GM18907 (cell line): ENCODE data around the gene ATP8A2.
"Not testable (repeated sequence)": the region's sequence is repeated elsewhere in the genome, so short reads cannot be mapped to it uniquely, and the experiment has no call there.

Source experiments
- ATAC-seq: cut with Tn5 transposase; IDR thresholded peaks from one replicate; pipeline ENCODE4 v1.9.1; 2021; ENCODE audit warnings: mild to moderate bottlenecking, moderate library complexity; ENCODE audit not compliant: unreplicated experiment

The ATP8A2 gene

DNA sequence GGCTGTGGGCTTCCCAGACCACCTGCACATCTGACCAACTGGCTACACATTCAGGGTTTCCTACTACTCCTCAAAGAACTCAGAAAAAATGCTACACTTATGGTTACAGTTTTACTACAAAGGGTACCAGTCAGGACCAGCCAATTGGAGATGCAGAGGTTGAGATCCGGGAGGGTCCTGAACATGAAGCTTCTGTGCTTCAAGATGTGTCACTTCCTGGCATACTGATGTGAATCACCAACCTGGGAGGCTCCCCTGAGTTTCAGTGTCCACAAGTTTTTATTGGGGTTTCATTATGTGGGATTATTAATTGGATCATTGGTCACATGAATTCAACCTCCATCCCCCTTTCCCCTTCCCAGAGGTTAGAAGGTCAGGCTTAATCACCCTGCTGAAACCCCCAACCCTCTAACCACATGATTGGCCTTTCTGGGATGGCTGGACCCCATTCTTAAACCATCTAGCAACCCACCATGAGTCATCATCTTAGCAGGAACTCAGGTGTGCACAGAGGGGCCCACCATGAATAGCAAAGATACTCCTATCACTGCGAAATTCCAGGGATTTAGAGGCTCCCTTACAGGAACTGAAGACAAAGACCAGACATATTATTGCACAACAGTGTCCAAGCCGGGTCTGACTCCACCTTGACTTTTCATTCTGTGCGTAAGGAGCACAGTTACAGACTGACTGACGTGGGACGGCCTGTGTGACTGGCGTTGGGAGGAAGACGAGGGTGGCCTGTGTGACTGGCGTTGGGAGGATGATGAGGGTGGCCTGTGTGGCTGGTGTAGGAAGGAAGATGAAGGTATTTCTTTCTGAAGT lies 90.7 kb downstream of the ATP8A2 start:
- ATAC-seq = no peak

DNA sequence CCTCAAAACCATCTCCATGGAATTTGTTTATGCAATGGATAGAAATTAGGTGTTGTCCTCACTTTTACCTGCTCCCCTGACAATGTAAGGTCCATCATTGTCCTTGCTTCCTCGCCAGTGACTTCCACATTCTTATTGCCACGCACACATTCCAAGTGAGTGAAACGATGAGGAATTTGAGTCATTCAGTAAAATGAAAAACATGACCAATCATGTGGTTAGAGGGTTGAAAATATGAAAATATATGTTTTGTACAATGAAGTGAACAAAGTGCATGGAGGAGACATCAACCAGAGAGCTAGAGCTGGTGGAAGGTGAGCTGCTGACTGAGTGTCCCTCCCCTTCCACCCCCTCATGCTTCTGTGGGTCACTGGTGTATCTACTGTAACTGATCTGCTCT lies 91.7 kb downstream of the ATP8A2 start:
- ATAC-seq = no peak

DNA sequence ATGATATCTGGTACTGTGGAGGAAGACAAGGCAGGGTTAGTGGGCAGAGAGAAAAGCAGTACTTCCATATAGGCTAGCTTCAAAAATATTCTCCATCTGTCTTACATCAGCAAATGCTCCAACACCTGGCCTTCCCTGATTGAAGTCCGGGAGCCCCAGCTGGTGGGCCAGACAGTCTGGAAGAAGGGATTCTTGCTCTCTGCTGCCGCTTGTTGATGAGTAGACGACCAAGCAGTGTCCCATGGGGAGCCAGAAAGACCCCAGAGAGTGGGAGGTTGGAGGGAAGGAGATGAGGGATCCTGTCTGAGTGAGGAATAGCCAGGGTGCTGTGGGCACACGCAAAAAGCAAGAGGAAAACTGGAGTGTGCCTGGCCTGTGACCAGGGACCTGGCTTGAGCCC lies 95.1 kb downstream of the ATP8A2 start:
- ATAC-seq = no peak

DNA sequence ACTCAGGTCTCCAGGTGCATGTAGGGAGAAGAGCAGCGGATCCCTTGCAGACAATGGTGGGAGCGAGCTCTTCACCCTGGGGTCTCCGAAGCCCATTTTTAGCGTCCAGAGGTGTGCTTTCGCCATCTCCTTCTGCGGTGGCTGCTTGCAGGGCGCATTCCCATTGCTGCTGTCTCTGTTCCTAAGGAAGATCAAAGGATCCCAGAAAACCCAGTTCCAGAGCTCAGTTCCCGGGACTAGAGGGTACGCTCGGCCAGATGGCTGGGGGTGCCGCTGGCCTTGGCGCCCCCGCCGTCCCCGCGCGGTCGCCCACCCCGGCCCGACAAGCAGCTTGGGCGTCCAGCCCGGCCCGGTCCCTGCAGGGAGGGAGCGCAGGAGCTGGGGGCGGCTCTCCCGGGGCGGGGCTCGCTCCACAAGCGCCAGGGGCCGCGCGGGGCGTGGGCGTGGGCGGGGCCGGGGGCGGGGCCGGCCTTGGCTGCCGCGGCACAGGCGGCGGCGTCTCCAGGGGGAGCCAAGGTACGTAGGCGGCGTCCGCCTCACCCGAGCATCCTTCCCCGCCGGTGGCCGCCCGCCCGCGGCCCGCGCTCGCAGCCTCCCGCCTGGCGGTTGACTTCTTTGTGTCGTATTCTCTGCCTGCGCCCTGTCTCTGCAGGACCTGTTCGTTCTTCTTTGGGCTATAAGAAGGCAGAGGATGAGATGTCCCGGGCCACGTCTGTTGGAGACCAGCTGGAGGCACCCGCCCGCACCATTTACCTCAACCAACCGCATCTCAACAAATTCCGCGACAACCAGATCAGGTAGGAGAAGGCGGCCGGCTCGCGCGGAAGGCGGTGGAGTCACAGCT lies 96.8 kb downstream of the ATP8A2 start:
- no peak for ATAC-seq

DNA sequence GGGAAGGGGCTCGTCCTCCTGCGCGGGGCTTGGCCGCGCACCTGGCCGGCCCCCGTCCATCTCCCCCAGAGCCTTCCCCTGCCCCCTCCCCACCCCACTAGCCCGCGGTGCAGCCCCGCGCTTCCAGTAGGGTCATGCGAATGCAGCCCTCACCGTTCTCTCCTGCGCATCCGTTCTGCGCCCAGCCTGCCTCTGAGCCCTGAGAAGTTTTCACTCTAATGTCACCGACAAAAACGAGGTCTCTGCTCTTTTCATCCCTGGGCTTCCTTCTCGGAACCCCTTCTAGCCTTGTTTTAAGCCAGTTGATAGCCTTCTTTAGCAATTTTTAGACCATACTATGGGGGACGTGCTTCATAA lies 97.4 kb downstream of the ATP8A2 start:
- no peak for ATAC-seq

DNA sequence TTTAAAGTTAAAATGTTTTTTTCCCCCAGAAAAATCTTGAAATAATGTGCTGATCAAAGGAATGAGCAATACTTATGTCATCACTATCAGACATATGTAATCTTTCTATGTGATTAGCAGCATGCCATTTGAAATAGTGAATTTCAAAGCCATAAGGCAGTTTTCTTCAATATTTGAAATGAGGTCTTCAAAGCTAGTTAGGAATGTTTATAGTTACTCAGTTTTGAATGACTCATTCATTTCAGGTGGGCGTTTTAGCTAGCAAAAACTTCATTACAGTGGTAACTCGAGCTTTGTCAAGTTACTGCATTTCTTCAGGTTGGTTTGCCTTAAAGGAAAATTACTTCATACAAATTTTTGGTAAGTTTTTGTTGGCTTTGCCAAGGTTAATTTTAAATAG lies 102.1 kb downstream of the ATP8A2 start:
- no peak for ATAC-seq

DNA sequence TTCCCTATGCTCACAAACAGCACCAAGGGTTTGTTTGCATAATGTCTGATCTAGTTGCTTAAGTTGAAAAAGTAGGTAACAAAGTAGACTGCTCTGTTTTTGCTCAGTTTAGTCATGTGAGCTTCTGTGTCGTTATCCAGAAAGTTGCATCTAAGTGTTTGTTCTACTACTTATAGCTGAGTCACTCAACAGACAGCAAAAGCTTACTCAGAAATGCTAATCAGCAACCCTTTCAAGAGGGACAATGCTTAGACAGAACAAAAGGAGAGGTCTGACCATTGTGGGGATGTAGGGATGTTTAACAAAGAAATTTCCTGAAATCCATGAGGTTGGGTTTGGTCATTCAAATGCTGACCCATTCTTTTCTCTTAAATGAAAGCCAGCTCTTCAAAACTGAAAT lies 106.4 kb downstream of the ATP8A2 start:
- no peak for ATAC-seq

DNA sequence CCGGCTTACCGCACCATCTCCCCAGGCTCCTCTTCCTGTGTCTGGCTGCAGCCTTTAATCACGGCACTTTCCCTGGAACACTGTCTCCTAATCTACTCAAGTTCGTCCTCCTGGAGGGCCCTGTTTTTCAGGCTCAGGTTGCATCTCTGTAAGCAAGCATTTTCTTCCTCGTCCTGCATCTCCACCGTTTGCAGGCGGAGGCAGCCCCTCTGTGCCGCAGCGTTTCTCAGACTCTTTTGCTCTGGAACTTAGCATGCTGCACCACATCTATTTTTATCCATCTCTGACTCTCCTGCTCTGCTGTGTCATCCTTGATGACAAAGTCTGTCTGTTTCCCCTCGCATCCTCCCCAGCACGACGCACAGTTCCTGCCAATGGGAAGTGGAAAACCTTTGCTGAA lies 117.5 kb downstream of the ATP8A2 start:
- ATAC-seq = no peak

DNA sequence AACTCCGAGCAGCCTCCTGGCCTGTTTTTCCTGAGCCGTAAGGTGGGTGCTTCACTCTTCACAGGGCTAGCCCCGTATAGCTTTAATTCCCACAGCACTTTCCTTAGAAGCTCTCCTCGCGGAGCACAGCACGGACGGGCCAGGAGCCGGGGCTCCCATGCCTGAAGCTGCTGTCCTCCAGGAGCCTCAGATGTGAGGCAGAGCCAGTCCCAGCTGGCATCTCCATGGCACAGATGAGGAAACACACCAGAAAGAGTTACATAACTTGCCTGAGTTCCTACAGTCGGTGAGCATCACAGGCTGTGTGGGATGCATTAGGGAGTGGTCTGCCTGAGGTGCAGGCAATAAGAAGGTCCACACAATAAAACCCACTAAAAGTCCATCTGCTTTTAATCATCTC lies 118.5 kb downstream of the ATP8A2 start:
- ATAC-seq = no peak

DNA sequence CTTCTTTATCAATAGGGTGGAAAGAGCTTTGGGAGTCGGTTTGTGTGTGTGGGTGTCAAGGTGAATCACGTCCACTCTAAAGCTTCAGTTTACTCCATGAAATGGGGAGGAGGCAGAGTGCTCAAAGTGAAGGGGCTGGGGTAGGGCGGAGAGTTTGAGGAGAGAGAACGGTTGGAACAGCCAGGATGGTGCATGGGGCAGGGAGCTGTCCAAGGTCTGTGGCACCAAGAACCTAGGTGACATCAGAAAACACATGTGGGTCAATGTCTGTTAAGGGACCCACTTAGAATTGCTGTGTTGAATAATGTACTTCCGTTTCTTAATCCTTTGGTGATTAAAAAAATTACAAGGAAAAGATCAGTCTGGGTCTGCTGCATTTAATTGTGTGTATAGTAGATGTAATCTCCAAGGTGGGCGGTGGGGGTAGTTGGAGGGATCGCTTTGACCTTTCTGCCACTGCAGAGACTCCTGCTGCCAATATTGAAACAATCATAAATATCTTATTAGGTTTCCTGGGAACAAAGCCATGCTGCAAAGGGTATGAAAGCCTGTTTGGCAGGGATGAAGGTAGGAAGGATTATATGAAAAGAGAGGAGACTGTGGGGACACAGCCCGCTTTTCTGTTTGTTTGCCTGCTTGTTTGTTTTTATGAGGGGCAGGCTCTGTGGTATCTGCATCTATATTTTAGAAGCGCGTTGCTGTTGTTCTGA lies 122.3 kb downstream of the ATP8A2 start:
- no peak for ATAC-seq

DNA sequence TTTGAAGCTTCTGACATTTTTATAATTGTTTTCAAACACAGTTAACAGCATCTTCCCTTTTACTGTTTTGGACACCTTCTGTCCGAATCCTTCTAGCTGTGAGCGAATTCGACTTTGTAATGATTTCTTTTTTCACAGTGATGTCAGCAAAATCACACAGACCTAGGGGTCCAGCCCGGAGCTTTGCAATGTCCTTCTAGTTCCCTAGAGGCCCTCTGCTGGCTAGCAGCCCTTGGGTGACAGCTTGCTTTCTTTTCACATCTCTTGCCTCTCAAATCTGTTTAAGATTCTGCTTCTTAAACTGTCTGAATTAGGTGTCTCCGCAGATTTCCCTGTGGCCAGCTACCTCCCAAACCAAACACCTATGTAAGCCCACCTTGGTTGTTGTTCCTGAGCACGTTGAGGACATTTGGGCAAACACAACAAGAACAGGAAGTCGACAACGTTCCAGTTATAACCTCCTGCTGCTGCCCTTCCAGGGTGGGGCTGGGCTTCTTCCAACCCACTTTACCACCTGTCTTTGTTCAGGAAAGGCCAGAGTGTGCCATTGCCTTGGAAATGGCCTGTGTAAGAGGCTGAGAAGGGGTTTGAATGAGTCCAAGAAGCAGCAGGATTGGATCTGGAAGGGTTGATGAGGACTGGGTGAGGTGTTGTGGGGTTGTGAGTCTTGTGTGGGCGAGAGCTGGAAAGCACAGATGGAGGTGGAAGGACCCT lies 123.1 kb downstream of the ATP8A2 start:
- ATAC-seq = no peak

DNA sequence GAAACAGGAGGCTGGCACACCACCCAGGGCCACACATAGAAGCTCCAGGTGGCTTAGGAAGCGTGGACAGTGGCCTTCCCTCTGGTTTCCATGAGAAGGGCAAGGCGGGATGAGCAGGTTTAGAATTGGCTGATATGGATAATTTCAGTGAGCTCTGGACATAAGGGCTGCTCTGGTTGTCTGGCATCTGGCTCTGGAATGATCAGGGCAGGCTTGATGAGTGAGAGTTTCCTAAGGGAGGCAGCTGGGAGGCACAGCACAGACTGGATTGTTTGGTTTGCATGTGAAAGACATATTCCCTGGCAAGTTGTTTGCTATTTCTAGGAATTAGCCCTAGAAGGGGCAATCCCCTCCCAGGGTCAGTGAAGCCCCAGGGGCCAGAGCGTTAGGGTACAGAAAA lies 129.5 kb downstream of the ATP8A2 start:
- no peak for ATAC-seq

DNA sequence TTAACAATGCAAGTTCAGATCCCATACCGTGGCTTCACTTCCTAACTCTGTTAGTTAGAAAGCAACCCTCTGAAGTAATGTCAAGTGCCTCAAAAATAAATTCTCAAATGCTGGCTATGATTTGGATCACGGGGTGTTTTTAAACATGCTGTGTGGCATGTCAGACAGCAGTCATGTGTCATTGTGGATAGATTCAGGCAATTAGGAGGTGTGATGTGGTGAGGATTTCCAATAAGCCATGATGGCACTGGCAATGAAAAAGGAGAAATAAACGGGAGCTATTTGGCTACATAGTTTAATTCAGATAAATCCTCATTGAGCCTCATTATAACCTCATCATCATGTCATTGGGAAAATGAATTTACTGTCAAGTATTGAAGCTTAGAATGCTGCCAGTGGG lies 130.3 kb downstream of the ATP8A2 start:
- no peak for ATAC-seq

DNA sequence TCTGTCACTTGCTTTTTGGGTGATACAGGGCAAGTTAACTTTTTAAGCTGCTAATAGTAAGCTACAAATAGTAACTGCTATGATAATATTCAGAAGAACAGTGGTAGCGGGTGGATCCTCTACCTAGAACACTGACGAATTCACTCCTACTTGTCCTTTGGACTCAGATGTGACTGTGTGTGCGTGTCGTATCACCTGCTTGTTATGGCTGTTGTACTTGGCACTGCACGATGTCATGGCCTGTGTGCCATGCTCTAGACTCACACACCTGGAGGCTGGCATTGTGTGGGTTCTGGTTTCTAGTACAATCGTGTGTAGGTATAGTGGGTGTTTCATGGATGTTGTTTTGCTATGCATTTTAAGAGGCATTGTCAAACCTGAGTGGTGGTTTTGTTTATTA lies 130.8 kb downstream of the ATP8A2 start:
- ATAC-seq = no peak

DNA sequence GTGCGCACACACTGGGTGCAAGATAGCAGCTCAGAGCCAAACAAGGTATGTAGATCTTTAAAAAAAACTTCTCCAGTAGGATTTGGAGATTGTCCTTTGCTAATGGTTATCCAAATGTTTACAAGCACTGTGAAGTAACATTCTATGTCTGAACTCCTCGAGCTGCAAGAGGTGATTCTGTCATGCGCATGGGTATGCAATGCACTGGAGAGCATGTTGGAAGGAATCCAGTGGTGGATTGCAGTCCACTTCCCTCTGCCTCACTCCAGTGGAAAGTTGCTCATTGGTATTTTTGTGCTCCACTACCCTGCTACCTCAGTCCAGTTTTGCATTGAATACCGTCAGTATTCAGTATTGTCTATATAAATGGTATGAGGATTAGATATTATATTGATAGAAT lies 132.1 kb downstream of the ATP8A2 start:
- ATAC-seq = no peak

DNA sequence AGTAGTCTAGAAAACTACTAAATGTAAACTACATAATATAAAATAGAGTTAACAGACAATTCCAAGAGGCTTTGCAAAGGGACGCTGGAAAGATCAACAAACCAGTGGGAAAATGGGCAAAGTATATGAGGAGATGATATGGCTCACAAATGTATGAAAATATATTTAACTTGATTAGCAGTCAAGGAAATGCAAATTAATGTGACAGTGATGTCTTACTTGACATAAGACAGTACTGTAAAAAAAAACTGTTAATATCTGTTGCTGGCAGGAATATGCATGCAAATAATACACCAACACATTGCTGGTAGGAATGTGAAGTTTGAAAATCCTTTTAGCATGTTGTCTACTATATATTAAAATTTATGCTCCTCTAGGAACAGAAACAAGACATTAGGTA lies 136.1 kb downstream of the ATP8A2 start:
- no peak for ATAC-seq

DNA sequence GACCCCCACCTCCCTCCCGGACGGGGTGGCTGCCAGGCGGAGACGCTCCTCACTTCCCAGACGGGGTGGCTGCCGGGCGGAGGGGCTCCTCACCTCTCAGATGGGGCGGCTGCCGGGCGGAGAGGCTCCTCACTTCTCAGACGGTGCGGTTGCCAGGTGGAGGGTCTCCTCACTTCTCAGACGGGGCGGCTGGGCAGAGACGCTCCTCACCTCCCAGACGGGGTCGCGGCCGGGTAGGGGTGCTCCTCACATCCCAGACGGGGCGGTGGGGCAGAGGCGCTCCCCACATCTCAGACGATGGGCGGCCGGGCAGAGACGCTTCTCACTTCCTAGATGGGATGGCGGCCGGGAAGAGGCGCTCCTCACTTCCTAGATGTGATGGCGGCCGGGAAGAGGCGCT lies 141.3 kb downstream of the ATP8A2 start:
- not testable (repeated sequence) for ATAC-seq

DNA sequence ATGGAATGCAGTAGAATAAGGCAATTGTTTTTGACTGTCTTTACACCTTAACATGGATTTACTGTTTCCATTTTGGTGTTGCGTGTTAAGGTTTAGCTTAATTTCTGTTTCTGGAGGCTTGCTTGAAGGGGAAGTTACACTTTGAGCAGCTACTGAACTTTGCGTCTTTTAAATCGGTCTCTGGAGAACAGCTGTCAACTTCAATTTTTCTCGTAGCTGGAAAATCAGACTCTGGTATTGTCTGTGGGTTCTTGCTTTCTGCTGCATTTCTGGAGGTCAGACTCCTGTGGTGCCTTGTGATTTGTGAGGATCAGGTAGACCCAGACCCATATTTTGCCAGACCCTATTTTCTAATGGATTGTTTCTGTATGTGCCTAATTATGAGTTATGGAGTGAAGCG lies 146.7 kb downstream of the ATP8A2 start:
- ATAC-seq = no peak

DNA sequence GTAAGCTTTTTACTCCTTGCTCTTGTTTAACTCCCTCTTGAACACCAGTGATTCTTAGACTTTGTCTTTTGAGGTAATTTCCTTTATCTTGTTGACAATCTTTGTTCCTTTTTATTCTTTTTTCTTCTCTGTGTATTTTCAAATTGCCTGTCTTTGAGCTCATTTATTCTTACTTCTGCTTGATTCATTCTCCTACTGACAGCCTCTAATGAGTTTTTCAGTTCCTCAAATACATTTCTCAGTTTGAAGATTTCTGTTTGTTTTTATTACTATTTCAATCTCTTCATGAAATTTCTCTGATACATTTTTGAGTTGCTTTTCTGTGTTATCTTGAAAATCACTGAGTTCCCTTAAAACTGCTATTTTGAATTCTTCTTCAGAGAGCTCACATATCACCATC lies 154.1 kb downstream of the ATP8A2 start:
- no peak for ATAC-seq

DNA sequence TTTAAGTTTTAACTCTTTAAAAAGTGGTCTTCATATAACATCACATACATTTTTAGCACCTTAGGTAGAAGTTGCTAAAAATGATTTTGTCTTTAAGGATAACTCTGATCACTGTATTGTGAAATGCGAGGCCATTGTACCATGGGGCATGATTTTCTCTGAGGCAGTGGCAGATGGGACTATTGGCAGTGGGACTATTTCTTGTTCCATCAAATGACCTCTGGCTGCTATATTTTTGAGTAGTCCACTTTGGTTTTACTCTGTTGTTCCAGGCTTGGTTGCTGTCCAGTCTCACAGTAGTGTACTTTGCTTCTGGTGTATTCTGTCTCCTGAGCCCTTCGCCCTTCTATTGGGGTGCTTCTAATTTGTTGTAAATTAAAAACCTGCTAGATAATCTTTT lies 156.5 kb downstream of the ATP8A2 start:
- ATAC-seq = no peak

DNA sequence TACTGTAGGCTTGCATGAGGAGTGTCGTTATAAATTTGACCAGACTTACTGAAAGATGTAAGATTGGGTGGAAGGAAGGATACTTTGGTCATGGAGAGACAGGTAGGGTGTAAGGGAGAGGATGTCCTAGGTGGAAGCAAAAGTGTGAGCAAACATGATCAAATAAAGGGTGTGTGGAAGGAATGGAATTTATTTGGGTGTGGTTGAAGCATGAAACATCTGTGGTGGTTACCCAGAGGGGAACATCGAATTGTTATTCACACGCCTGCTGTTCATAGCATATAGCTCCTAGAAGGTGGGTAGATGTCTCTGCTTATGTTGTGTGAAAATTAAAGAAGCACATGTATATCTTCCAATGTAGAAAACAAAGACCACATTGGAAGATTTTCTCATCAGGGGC lies 157.7 kb downstream of the ATP8A2 start:
- no peak for ATAC-seq
